Heart left ventricle (tissue), 16 donors: ENCODE measurements around the gene CELF4. TPM values are rescaled to one million over a fixed set of nuclear protein-coding genes. Genes with fewer than 3 reads are reported as not detected.
A peak's percentile ranks its signal among the peaks of the same experiment; 100 is the strongest.

Source experiments
- ATAC-seq, 4 donors: fragments of 200-7000 bp; cut with Tn5 transposase; one replicate each; pipeline ENCODE4 v1.9.1; 2020 to 2022; ENCODE audit warnings: moderate library complexity in 4 of 4, mild to moderate bottlenecking in 3 of 4, moderate number of reproducible peaks in 1 of 4
- DNase-seq, 5 donors: peaks; one replicate each; pipeline ENCODE4 v3.0.0-alpha.2; 2020
- H3K27ac ChIP-seq, 12 donors: fragments of 200-600 bp; sonication (generic) in 4 of 12; one replicate each; pipeline versions ENCODE4 v1.5.0 to v1.8.0; 2016 to 2022; ENCODE audit warnings: mild to moderate bottlenecking in 2 of 12
- H3K27me3 ChIP-seq, 9 donors: fragments of 200-600 bp; sonication (generic) in 2 of 9; one replicate each; pipeline versions ENCODE4 v1.5.1 to v1.8.0; 2016 to 2022; ENCODE audit warnings: mild to moderate bottlenecking in 3 of 9
- H3K36me3 ChIP-seq, 9 donors: fragments of 200-600 bp; sonication (generic) in 2 of 9; one replicate each; pipeline versions ENCODE4 v1.5.0 to v1.8.0; 2018 to 2022; ENCODE audit warnings: mild to moderate bottlenecking in 2 of 9
- H3K4me1 ChIP-seq, 12 donors: fragments of 200-600 bp; sonication (generic) in 4 of 12; one replicate each; pipeline versions ENCODE4 v1.5.0 to v1.8.0; 2016 to 2022; ENCODE audit warnings: mild to moderate bottlenecking in 3 of 12
- H3K4me3 ChIP-seq, 12 donors: fragments of 200-600 bp; sonication (generic) in 4 of 12; one replicate each; pipeline versions ENCODE4 v1.5.0 to v1.8.0; 2017 to 2022; ENCODE audit warnings: mild to moderate bottlenecking in 9 of 12, moderate library complexity in 4 of 12
- H3K9me3 ChIP-seq, 12 donors: fragments of 200-600 bp; sonication (generic) in 4 of 12; one replicate each; pipeline versions ENCODE4 v1.5.0 to v1.8.0; 2016 to 2022; ENCODE audit warnings: mild to moderate bottlenecking in 1 of 12
- CTCF ChIP-seq, 12 donors: fragments of 200-600 bp; sonication (generic) in 4 of 12; IDR thresholded peaks; one replicate each; pipeline versions ENCODE4 v1.5.0 to v1.8.0; 2018 to 2022; ENCODE audit warnings: antibody characterized with exemption in 12 of 12, mild to moderate bottlenecking in 5 of 12
- POLR2A ChIP-seq, 2 donors: fragments of 450-650 bp; IDR thresholded peaks; one replicate each; pipeline ENCODE4 v1.6.1; 2017; ENCODE audit warnings: antibody characterized with exemption in 2 of 2, mild to moderate bottlenecking in 2 of 2, moderate library complexity in 2 of 2
- WGBS, 4 donors: extraction: QIAGEN DNeasy Blood & Tissue Kit in 2 of 4; methylation state at CpG; one replicate each; pipeline versions ENCODE4 v1.1.5 to v1.1.7; 2013 to 2018; 5-methylcytosine and 5-hydroxymethylcytosine counted together
- intact Hi-C, 10 donors: fragments of 100-400 bp; cut with DNase I; formaldehyde crosslinking; loops; one replicate each; pipeline versions ENCODE4 v1.11.1 to v1.14.2; 2022
- polyA plus RNA-seq, 2 donors: library from polyadenylated mRNA; stranded (reverse); fragments of 200-250 nt; gene quantifications; one replicate each; pipeline ENCODE4 v1.2.3, GENCODE V29; 2013
- total RNA-seq, 9 donors: library from RNA; depleted of rRNA in 2 of 9; stranded (reverse); fragments of >200 nt in 2 of 9; fragmentation: NEBNext Ultra II Directional in 3 of 9; extraction: Animal tissue kit (Norgen Biotek cat#: 25700) in 3 of 9; gene quantifications; one replicate each; pipeline versions ENCODE4 v1.1.0 to v1.2.4, GENCODE V29; 2016 to 2023
- donor health status: ischemic (EF 13 %, LVEDD 7.1; RV severe dilation, severe dysfunction).
- donor health status: healthy with polysubstance abuse.
- donor health status: DM: no; HTN: yes; CAD: no.
- donor health status: DM: no; HTN: no; CAD: no.
- donor health status: ischemic (EF 25% LVEDD 6.9; RV normal size, moderate dysfunction).
- donor health status: ischemic (EF 25% LVEDD 5.7; RV mildly dilated, moderate dysfunction).
- donor health status: healthy.
- donor health status: DM: yes; HTN: yes; CAD: no.
- donor health status: ischemic (EF 35%, LVEDD 5.7; RV mildly dilated, moderate dysfunction).
- donor health status: nonischemic (EF 11% LVEDD 7.7; RV severe dilation, severe dysfunction).
- donor health status: DM: yes; HTN: yes; CAD: no.
- donor health status: PGD.
- donor health status: ischemic (EF 29% LVEDD 5.4; RV normal size, mild dysfunction).
- donor health status: nonischemic (EF 23%, LVEDD 6.1; RV moderate dilation, normal function).

The CELF4 gene
- total and polyA plus RNA-seq, 11 donors: 0.11 to 0.67 (median 0.40) TPM; not detected in 3

DNA sequence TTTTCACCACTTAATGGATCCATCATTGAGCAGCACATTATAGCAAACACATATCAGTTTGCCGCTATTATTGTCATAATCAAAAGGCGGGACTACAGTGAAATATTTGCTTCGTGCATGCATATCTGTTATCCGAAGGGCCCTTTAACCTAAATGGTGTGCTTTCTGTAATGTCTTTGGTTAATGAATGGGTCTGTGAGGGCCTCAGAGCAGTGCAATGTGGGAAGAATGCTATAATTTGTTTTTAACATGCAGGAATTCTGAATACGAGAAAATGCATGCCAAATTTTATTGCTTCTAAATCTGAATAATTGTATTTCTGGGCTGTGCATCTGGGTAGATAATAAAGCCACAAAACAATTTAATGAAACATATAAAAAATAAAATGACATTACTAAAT lies 32.8 kb upstream of the CELF4 start:
- 80 to 88% (median 85%) methylated on average over 5 of the region's 5 CpGs for WGBS, 4 donors
- Histone ChIP-seq H3K4me3 (no peak overlapping the region), H3K27me3 (no peaks in the 10 kb centered on the region), H3K36me3 (no peaks in the 10 kb centered on the region), H3K4me1 (no peaks in the 10 kb centered on the region), H3K27ac (no peak overlapping the region), H3K9me3 (peaks cover 0 to 2% (median 0%) of the 10 kb centered on the region in 12 donors)
- DNase-seq (no peak), ATAC-seq (no peak)
- no peak for TF ChIP-seq CTCF (IDR thresholded peaks at IDR 0.05)
- no peak for TF ChIP-seq POLR2A (IDR thresholded peaks at IDR 0.05)
- intact Hi-C loops: loop anchor here in 1 of 10 donors (10.0 kb wide), 1 partner anchor 56 kb away; no protein-coding TSS in a partner anchor

GRCh38 chr18:37590346-37590745 lies 24.7 kb upstream of the CELF4 start:
- H3K36me3 ChIP-seq: no peaks in the 10 kb centered on the region
- H3K4me1 ChIP-seq: no peaks in the 10 kb centered on the region
- peaks cover 0 to 10% (median 0%) of the 10 kb centered on the region in 12 donors for H3K9me3 ChIP-seq
- TF ChIP-seq POLR2A (IDR thresholded peaks at IDR 0.05): no peak
- no peak for TF ChIP-seq CTCF (IDR thresholded peaks at IDR 0.05)
- H3K4me3 ChIP-seq: no peak overlapping the region
- 87 to 100% (median 88%) methylated on average over 1 of the region's 1 CpG for WGBS, 4 donors
- ATAC-seq: no peak
- peaks cover 0 to 7% (median 0%) of the 10 kb centered on the region in 9 donors for H3K27me3 ChIP-seq
- DNase-seq: no peak
- H3K27ac ChIP-seq: no peak overlapping the region
- intact Hi-C loops: loop anchor here in 1 of 10 donors (10.0 kb wide), 1 partner anchor 64 kb away; no protein-coding TSS in a partner anchor

- no peaks in the 10 kb centered on the region for H3K4me1 ChIP-seq
- no peak overlapping the region for H3K4me3 ChIP-seq
- WGBS, 4 donors: 79 to 88% (median 86%) methylated on average over 2 of the region's 2 CpGs
- intact Hi-C loops: no loop called here
- H3K36me3 ChIP-seq: no peaks in the 10 kb centered on the region
- DNase-seq (peak in 1 of 5 donors; percentile 7), ATAC-seq (no peak)
- peaks cover 0 to 11% (median 0%) of the 10 kb centered on the region in 9 donors for H3K27me3 ChIP-seq
- H3K27ac ChIP-seq: no peak overlapping the region
- H3K9me3 ChIP-seq: peaks cover 0 to 10% (median 0%) of the 10 kb centered on the region in 12 donors
- no peak for TF ChIP-seq POLR2A (IDR thresholded peaks at IDR 0.05)
- no peak for TF ChIP-seq CTCF (IDR thresholded peaks at IDR 0.05)
These were observed 22.7 kb upstream of the CELF4 start for GRCh38 chr18:37588289-37588688.

- Histone ChIP-seq H3K4me1 (no peaks in the 10 kb centered on the region), H3K4me3 (no peak overlapping the region), H3K27me3 (peaks cover 0 to 11% (median 0%) of the 10 kb centered on the region in 9 donors), H3K27ac (no peak overlapping the region), H3K36me3 (no peaks in the 10 kb centered on the region), H3K9me3 (peaks cover 0 to 10% (median 0%) of the 10 kb centered on the region in 12 donors)
- WGBS, 4 donors: 61 to 75% (median 67%) methylated on average over 8 of the region's 8 CpGs
- no peak for TF ChIP-seq POLR2A (IDR thresholded peaks at IDR 0.05)
- no peak for TF ChIP-seq CTCF (IDR thresholded peaks at IDR 0.05)
- no peak for ATAC-seq
- no peak for DNase-seq
- intact Hi-C loops: no loop called here
These were observed 21.1 kb upstream of the CELF4 start for GRCh38 chr18:37586656-37587225.
